Activated naive CD4-positive, alpha-beta T cell treated with anti-CD3 and anti-CD28 coated beads for 36 hours (primary cell): Measurements from ENCODE around the gene POLR3E. TPM values are rescaled to one million over a fixed set of nuclear protein-coding genes. Genes with fewer than 3 reads are reported as not detected.

Experiments
- CTCF ChIA-PET: fragments of 350-600 bp; sonication (Branson Sonifier 250); formaldehyde crosslinking; loops from one replicate; lab custom pipeline; 2021; ENCODE audit warnings: antibody characterized with exemption; lab: Charles Lee
- DNase-seq: peaks from one replicate; pipeline ENCODE4 v3.0.0-alpha.2; 2020
- H3K27ac Mint-ChIP-seq: one replicate; pipeline ENCODE4 v1.8.0; 2021; ENCODE audit warnings: mild to moderate bottlenecking, mixed read lengths
- H3K27me3 Mint-ChIP-seq: one replicate; pipeline ENCODE4 v1.8.0; 2021; ENCODE audit warnings: low read depth, mixed read lengths
- H3K36me3 Mint-ChIP-seq: one replicate; pipeline ENCODE4 v1.8.0; 2021; ENCODE audit warnings: low read depth, mixed read lengths
- H3K4me1 Mint-ChIP-seq: one replicate; pipeline ENCODE4 v1.8.0; 2021; ENCODE audit warnings: low read depth, mixed read lengths
- H3K4me3 Mint-ChIP-seq: one replicate; pipeline ENCODE4 v1.8.0; 2021; ENCODE audit warnings: mild to moderate bottlenecking, moderate library complexity, mixed read lengths
- H3K9me3 Mint-ChIP-seq: one replicate; pipeline ENCODE4 v1.8.0; 2021; ENCODE audit warnings: mixed read lengths
- intact Hi-C: fragments of 100-400 bp; cut with micrococcal nuclease; formaldehyde crosslinking; loops from one replicate; pipeline ENCODE4 v1.15.1; 2023
- total RNA-seq, 2 experiments: library from RNA; stranded (reverse); gene quantifications; one replicate each; pipeline ENCODE4 v1.2.3, GENCODE V29; 2021

The POLR3E gene
- total RNA-seq, 2 experiments from 2014 or later = 72.9 to 74.7 TPM

DNA sequence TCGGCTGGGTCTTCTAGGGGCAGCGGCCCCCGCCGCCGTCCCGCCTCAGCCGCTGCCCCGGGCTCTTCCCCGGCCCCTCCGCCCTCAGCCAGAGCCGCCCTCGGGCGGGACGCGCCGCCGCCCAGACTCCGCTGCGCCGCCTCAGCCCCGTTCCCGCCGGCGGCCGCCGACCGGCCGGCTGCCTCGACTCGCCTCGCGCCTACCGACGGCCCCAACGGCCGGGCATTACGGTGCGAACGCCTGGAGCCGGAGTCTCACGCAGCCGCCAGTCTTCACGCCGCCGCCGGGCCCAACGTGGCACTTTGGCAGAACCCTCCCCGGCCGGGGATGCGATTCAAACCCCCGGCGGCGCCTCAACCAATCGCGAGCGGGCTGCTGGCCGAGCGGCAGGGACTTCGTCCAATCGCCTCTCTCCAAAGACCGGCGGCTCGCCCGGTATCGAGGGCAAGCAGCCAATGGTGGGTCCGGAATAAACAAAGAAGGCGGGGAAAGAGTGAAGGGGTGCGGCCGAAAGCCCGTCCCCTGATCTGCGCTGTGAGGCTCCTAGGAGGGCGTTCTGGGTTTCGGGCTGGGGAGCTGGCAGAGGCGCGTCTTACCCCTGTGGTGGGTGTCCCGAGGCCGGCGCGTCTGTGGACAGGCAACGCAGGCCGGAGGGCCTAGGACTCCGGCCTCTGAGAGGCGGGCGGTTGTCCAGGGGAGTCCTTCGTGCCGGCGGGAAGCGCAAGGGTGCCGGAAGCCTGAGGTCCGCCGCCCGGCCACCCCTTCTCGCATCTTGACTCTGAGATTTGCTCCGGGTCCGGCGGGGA is 77.3 kb downstream of the POLR3E start, which contains the start of gene CDR2:
Gene CDR2 (minus strand): TSS at position 309 of the 806 bp plus-strand sequence. CDS start 310 bp downstream, outside the sequence.
- intact Hi-C loops = loop anchor here (1.0 to 5.0 kb wide), 7 partner anchors 21 to 1072 kb away; partner anchors contain the start of genes POLR3E and UQCRC2
- H3K27me3 Mint-ChIP-seq = no peaks in the 10 kb centered on the region
- no peaks in the 10 kb centered on the region for H3K9me3 Mint-ChIP-seq
- H3K4me3 Mint-ChIP-seq = peak within 1 kb of the TSS; percentile 92
- H3K27ac Mint-ChIP-seq = peak within 1 kb of the TSS; percentile 89
- CTCF ChIA-PET = interaction anchor here (1.4 to 1.5 kb wide), 2 partner anchors 19 to 56 kb away, joined by 3 to 5 read pairs; no protein-coding TSS in a partner anchor
- peaks cover 37% of the 10 kb centered on the region for H3K4me1 Mint-ChIP-seq
- H3K36me3 Mint-ChIP-seq = peaks cover 21% of the 10 kb centered on the region
- DNase-seq = peak; percentile 99

DNA sequence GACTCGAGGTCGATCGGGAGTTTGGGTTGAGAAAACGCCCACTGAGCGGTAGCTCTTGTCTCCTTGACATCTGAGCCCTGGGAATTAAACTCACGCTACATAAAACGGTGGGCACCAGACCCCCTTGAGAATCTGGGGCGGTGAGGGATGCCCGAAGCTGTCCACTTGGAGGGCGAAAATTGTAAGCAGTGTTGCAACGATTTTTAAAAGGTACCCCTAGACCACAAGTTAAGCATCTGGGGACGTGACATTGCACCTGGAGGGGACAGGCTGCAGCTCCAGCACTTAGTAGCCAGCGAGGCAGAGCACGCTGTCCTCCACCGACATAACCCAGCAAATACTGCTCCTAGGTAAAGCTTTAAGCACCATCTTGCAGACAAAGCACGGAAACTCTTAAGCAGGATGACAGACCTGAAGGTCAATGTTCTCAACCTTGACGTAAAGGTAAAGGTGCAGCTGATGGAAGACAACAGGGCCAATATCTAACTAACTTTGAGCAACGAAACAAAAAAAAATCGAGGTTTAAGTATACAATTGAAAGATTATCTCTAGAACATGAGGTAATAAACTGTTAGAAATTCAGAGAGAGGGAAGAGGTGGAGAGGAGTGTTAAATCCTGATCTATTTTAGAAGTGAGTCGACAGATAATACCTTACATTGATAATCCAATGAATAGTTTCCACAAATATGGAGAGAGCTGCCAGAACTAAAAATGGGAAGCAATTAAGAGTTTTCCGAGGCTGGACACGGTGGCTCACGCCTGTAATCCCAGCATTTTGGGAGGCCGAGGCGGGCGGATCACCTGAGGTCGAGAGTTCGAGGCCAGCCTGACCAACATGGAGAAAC is 78.1 kb downstream of the POLR3E start:
- no peaks in the 10 kb centered on the region for H3K27me3 Mint-ChIP-seq
- H3K4me1 Mint-ChIP-seq = peaks cover 34% of the 10 kb centered on the region
- intact Hi-C loops = no loop called here
- CTCF ChIA-PET = interaction anchor here (0.7 to 1.5 kb wide), 3 partner anchors 19 to 267 kb away, joined by 3 to 5 read pairs (median 3); no protein-coding TSS in a partner anchor
- H3K9me3 Mint-ChIP-seq = no peaks in the 10 kb centered on the region
- peaks cover 21% of the 10 kb centered on the region for H3K36me3 Mint-ChIP-seq
- H3K27ac Mint-ChIP-seq = peak overlapping the region; percentile 75
- H3K4me3 Mint-ChIP-seq = peak overlapping the region; percentile 92
- DNase-seq = no peak

GRCh38 chr16:22375963-22376640 is 78.9 kb downstream of the POLR3E start:
- no peak for DNase-seq
- H3K27ac Mint-ChIP-seq = no peak overlapping the region
- no peak overlapping the region for H3K4me3 Mint-ChIP-seq
- CTCF ChIA-PET = interaction anchor here (0.7 kb wide), 1 partner anchor 267 kb away, joined by 3 read pairs; no protein-coding TSS in a partner anchor
- peaks cover 34% of the 10 kb centered on the region for H3K4me1 Mint-ChIP-seq
- H3K9me3 Mint-ChIP-seq = no peaks in the 10 kb centered on the region
- peaks cover 19% of the 10 kb centered on the region for H3K36me3 Mint-ChIP-seq
- intact Hi-C loops = no loop called here
- no peaks in the 10 kb centered on the region for H3K27me3 Mint-ChIP-seq

DNA sequence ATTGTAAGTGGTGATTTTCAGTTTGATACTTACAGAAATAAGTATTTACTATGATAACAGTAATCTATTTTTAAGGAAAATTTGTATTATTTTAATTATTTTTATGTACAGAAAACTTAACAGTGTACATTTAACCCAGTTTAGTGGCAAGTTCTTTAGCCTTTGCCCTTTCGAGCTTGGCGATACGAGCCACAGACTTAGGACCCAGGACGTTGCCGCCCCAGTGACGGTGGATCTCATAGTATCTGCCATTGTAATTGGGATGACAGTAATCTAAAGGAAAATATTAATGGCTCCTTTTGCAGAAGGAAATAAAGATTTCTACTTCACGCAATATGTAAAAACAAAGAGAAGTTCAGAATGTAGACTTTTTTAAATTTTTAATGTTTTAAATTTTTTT is 82.4 kb downstream of the POLR3E start:
- peaks cover 26% of the 10 kb centered on the region for H3K4me1 Mint-ChIP-seq
- H3K9me3 Mint-ChIP-seq = no peaks in the 10 kb centered on the region
- no peaks in the 10 kb centered on the region for H3K36me3 Mint-ChIP-seq
- CTCF ChIA-PET = no interaction called here
- no peak overlapping the region for H3K4me3 Mint-ChIP-seq
- no peak for DNase-seq
- no peak overlapping the region for H3K27ac Mint-ChIP-seq
- no peaks in the 10 kb centered on the region for H3K27me3 Mint-ChIP-seq
- intact Hi-C loops = loop anchor here (2.0 kb wide), 1 partner anchor 45 kb away; no protein-coding TSS in a partner anchor

DNA sequence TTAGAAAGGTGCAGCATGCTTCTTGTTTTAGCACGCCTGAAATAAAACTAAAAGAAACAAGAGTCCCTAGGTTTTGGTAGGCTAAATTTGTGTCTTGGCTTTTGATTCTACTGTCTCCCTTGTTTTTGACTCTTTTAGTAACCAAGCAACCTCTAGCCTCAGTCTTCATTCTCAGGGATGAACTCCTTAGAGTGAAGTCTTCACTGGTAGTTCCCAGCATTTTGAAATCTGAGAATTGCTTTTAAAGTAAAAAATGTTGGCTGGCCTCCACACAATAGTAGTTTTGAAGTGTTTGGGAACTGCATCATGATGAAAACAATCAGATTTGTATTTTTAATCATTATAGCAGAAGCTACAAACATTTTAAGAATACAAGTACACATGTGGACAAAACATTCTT is 83.3 kb downstream of the POLR3E start:
- H3K4me1 Mint-ChIP-seq = peaks cover 23% of the 10 kb centered on the region
- H3K9me3 Mint-ChIP-seq = no peaks in the 10 kb centered on the region
- H3K4me3 Mint-ChIP-seq = no peak overlapping the region
- H3K27ac Mint-ChIP-seq = peak overlapping the region; percentile 38
- DNase-seq = no peak
- H3K27me3 Mint-ChIP-seq = no peaks in the 10 kb centered on the region
- CTCF ChIA-PET = no interaction called here
- H3K36me3 Mint-ChIP-seq = no peaks in the 10 kb centered on the region
- intact Hi-C loops = loop anchor here (2.0 kb wide), 1 partner anchor 44 kb away; no protein-coding TSS in a partner anchor

GRCh38 chr16:22381392-22381791 is 84.2 kb downstream of the POLR3E start:
- H3K9me3 Mint-ChIP-seq = no peaks in the 10 kb centered on the region
- H3K27ac Mint-ChIP-seq = peak overlapping the region; percentile 74
- DNase-seq = no peak
- no peaks in the 10 kb centered on the region for H3K36me3 Mint-ChIP-seq
- CTCF ChIA-PET = interaction anchor here (0.5 kb wide), 1 partner anchor 183 kb away, joined by 3 read pairs; no protein-coding TSS in a partner anchor
- H3K4me3 Mint-ChIP-seq = no peak overlapping the region
- intact Hi-C loops = loop anchor here (2.0 kb wide), 1 partner anchor 43 kb away; no protein-coding TSS in a partner anchor
- peaks cover 23% of the 10 kb centered on the region for H3K4me1 Mint-ChIP-seq
- H3K27me3 Mint-ChIP-seq = no peaks in the 10 kb centered on the region

DNA sequence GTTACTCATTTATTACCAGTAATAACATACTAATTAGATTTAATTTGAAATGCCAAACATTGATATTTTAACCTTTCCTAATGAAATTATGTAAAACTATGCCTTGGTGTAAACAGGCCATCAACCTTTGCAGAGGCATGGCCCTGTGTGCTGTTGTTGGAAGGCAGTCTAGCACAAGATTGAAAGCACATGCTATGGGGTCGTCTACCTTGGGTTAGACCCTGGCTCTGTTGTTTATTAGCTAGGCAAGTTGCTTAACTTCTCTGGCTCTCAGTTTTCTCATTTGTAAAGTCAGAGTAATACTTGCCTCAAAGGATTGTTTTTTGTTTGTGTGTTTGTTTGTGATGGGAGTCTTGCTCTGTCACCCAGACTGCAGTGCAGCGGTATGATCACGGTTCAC is 86.6 kb downstream of the POLR3E start:
- Mint-ChIP-seq H3K36me3 (no peaks in the 10 kb centered on the region), H3K27me3 (no peaks in the 10 kb centered on the region), H3K27ac (no peak overlapping the region), H3K4me1 (peaks cover 23% of the 10 kb centered on the region), H3K9me3 (no peaks in the 10 kb centered on the region), H3K4me3 (no peak overlapping the region)
- CTCF ChIA-PET = no interaction called here
- intact Hi-C loops = no loop called here
- DNase-seq = no peak

Other genes starting within 250 kb of the POLR3E start
- not detected for gene VWA3A, start 204.9 kb upstream of the POLR3E start, total RNA-seq
- gene SDR42E2, start 134.9 kb upstream of the POLR3E start, total RNA-seq = under 1 TPM in 1 of 2 experiments, not detected in 1; 0.15 TPM
- gene EEF2K, start 91.1 kb upstream of the POLR3E start, total RNA-seq = 1 to 10 TPM; 9.8 to 10.0 TPM
- 10 to 100 TPM; 42.5 to 42.8 TPM for gene CDR2, start 77.2 kb downstream of the POLR3E start, total RNA-seq
- 100 to 1,000 TPM; 131 to 140 TPM for gene NPIPB5, start 213.5 kb downstream of the POLR3E start, total RNA-seq